HUES6 (cell line): ENCODE results near the gene B9D1.

Source experiments
- H3K27ac ChIP-seq: 2 replicates; pipeline ENCODE4 v1.7.0; 2013; ENCODE audit warnings: low read depth, mild to moderate bottlenecking, low read length, inconsistent platforms
- H3K27me3 ChIP-seq: 2 replicates; pipeline ENCODE4 v1.6.1; 2013; ENCODE audit warnings: low read length; ENCODE audit not compliant: control insufficient read depth, insufficient read depth
- H3K36me3 ChIP-seq: 2 replicates; pipeline ENCODE4 v1.6.1; 2013; ENCODE audit warnings: low read length; ENCODE audit not compliant: control insufficient read depth, insufficient read depth
- H3K4me1 ChIP-seq: 2 replicates; pipeline ENCODE4 v1.6.1; 2013; ENCODE audit warnings: low read length; ENCODE audit not compliant: control insufficient read depth, insufficient read depth
- H3K4me3 ChIP-seq: 2 replicates; pipeline ENCODE4 v1.5.1; 2013; ENCODE audit warnings: low read depth, low read length
- H3K9ac ChIP-seq: one replicate; pipeline ENCODE4 v1.6.1; 2013; ENCODE audit warnings: mild to moderate bottlenecking, low read length
- H3K9me3 ChIP-seq: 2 replicates; pipeline ENCODE4 v1.6.1; 2013; ENCODE audit warnings: low read depth, low read length; ENCODE audit not compliant: control insufficient read depth, insufficient read depth

The B9D1 gene

GRCh38 chr17:19341211-19341631 lies 21.3 kb downstream of the B9D1 start:
- Histone ChIP-seq H3K9me3 (no peaks in the 10 kb centered on the region), H3K4me3 (no peak overlapping the region), H3K4me1 (peaks cover 36% of the 10 kb centered on the region), H3K27ac (no peak overlapping the region), H3K36me3 (peaks cover 16% of the 10 kb centered on the region), H3K27me3 (no peaks in the 10 kb centered on the region), H3K9ac (no peak overlapping the region)

- H3K36me3 ChIP-seq, result peaks cover 8% of the 10 kb centered on the region
- peaks cover 36% of the 10 kb centered on the region for H3K4me1 ChIP-seq
- H3K27me3 ChIP-seq, result no peaks in the 10 kb centered on the region
- no peak overlapping the region for H3K4me3 ChIP-seq
- no peaks in the 10 kb centered on the region for H3K9me3 ChIP-seq
- no peak overlapping the region for H3K9ac ChIP-seq
- H3K27ac ChIP-seq, result no peak overlapping the region
Measured at GRCh38 chr17:19339341-19339815, 23.1 kb downstream of the B9D1 start.

GRCh38 chr17:19338031-19338990 lies 24.2 kb downstream of the B9D1 start:
- Histone ChIP-seq H3K4me3 (no peak overlapping the region), H3K36me3 (peaks cover 12% of the 10 kb centered on the region), H3K4me1 (peaks cover 42% of the 10 kb centered on the region), H3K9ac (no peak overlapping the region), H3K9me3 (no peaks in the 10 kb centered on the region), H3K27ac (no peak overlapping the region), H3K27me3 (no peaks in the 10 kb centered on the region)

GRCh38 chr17:19337712-19338023 lies 24.9 kb downstream of the B9D1 start:
- peaks cover 18% of the 10 kb centered on the region for H3K36me3 ChIP-seq
- no peaks in the 10 kb centered on the region for H3K9me3 ChIP-seq
- H3K27ac ChIP-seq, result no peak overlapping the region
- no peak overlapping the region for H3K4me3 ChIP-seq
- H3K27me3 ChIP-seq, result no peaks in the 10 kb centered on the region
- peaks cover 43% of the 10 kb centered on the region for H3K4me1 ChIP-seq
- no peak overlapping the region for H3K9ac ChIP-seq

- Histone ChIP-seq H3K9ac (no peak overlapping the region), H3K9me3 (no peaks in the 10 kb centered on the region), H3K36me3 (peaks cover 22% of the 10 kb centered on the region), H3K4me1 (peaks cover 40% of the 10 kb centered on the region), H3K4me3 (no peak overlapping the region), H3K27me3 (no peaks in the 10 kb centered on the region), H3K27ac (no peak overlapping the region)
Measured at GRCh38 chr17:19336938-19337711, 25.4 kb downstream of the B9D1 start.

GRCh38 chr17:19335951-19336631 lies 26.4 kb downstream of the B9D1 start:
- H3K27ac ChIP-seq, result no peak overlapping the region
- H3K27me3 ChIP-seq, result no peaks in the 10 kb centered on the region
- H3K9ac ChIP-seq, result no peak overlapping the region
- peaks cover 33% of the 10 kb centered on the region for H3K36me3 ChIP-seq
- no peaks in the 10 kb centered on the region for H3K9me3 ChIP-seq
- H3K4me1 ChIP-seq, result peaks cover 34% of the 10 kb centered on the region
- H3K4me3 ChIP-seq, result no peak overlapping the region

- H3K27me3 ChIP-seq, result no peaks in the 10 kb centered on the region
- H3K4me1 ChIP-seq, result peaks cover 30% of the 10 kb centered on the region
- H3K4me3 ChIP-seq, result no peak overlapping the region
- H3K36me3 ChIP-seq, result peaks cover 44% of the 10 kb centered on the region
- H3K9ac ChIP-seq, result no peak overlapping the region
- no peak overlapping the region for H3K27ac ChIP-seq
- no peaks in the 10 kb centered on the region for H3K9me3 ChIP-seq
Measured at GRCh38 chr17:19334331-19334730, 28.2 kb downstream of the B9D1 start.

- Histone ChIP-seq H3K36me3 (peaks cover 49% of the 10 kb centered on the region), H3K4me3 (no peak overlapping the region), H3K27me3 (no peaks in the 10 kb centered on the region), H3K9ac (no peak overlapping the region), H3K27ac (no peak overlapping the region), H3K9me3 (no peaks in the 10 kb centered on the region), H3K4me1 (peaks cover 25% of the 10 kb centered on the region)
Measured at GRCh38 chr17:19333736-19334290, 28.7 kb downstream of the B9D1 start.

GRCh38 chr17:19333132-19333440 lies 29.4 kb downstream of the B9D1 start:
- Histone ChIP-seq H3K4me3 (no peak overlapping the region), H3K27ac (no peak overlapping the region), H3K36me3 (peaks cover 53% of the 10 kb centered on the region), H3K9ac (no peak overlapping the region), H3K27me3 (no peaks in the 10 kb centered on the region), H3K4me1 (peaks cover 18% of the 10 kb centered on the region; the same call in 1 of the 2 replicates), H3K9me3 (no peaks in the 10 kb centered on the region)

GRCh38 chr17:19332371-19333131 lies 30.0 kb downstream of the B9D1 start:
- H3K4me3 ChIP-seq, result no peak overlapping the region
- no peak overlapping the region for H3K9ac ChIP-seq
- H3K27ac ChIP-seq, result no peak overlapping the region
- no peaks in the 10 kb centered on the region for H3K27me3 ChIP-seq
- no peaks in the 10 kb centered on the region for H3K9me3 ChIP-seq
- peaks cover 53% of the 10 kb centered on the region for H3K36me3 ChIP-seq
- peaks cover 15% of the 10 kb centered on the region; the same call in 1 of the 2 replicates for H3K4me1 ChIP-seq
